ENCODE results near the gene TLE1.
A peak's percentile ranks its signal among the peaks of the same experiment; 100 is the strongest.

TLE1 gene

DNA sequence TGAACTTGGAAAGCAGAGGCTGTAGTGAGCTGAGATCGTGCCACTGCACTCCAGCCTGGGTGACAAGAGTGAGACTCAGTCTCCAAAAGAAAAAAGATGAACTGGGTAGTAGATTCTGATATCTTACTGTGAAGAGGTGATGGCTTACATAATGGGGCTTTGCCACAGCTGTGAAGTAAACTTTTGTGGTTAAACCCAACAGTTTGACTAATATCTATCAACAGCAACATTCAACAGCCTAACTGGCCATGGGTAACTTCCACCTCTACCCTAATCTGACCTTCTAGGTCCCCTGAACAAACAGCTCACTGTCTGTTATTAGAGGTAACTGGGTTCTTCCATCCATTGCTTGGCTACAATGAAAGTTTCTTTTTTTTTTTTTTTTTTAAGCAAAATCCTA, 52.1 kb downstream of the TLE1 start:
- DNase-seq: no peak
- H3K4me3 ChIP-seq (ENCODE audit: insufficient read depth in 1 of 2, low read depth in 1 of 2, low read length in 2 of 2): no peak overlapping the region
- H3K18ac ChIP-seq (ENCODE audit: low read depth in 1 of 2, low read length in 2 of 2): no peak overlapping the region
- no peak overlapping the region for H2BK12ac ChIP-seq (ENCODE audit: low read length in 2 of 2)
- no peak overlapping the region for H3K9ac ChIP-seq (ENCODE audit: low read length)
- no peak overlapping the region for H4K91ac ChIP-seq (ENCODE audit: low read length)
- no peak overlapping the region for H2AFZ ChIP-seq (ENCODE audit: low read depth, low read length)
- no peak overlapping the region for H2BK120ac ChIP-seq (ENCODE audit: low read depth, low read length)
- H3K4me1 ChIP-seq (ENCODE audit: control insufficient read depth, insufficient read depth, low read depth, low read length): peaks cover 6% of the 10 kb centered on the region
- no peak overlapping the region for H2BK15ac ChIP-seq (ENCODE audit: low read depth, poor library complexity, severe bottlenecking)
- no peak overlapping the region for H2AK5ac ChIP-seq (ENCODE audit: low read length, severe bottlenecking)
- WGBS: 100% methylated on average over 1 of the region's 1 CpG
- no peak overlapping the region for H3K23ac ChIP-seq (ENCODE audit: low read length in 2 of 2)
- no peak overlapping the region for H3K4me2 ChIP-seq (ENCODE audit: low read length, poor library complexity, severe bottlenecking)
- no peaks in the 10 kb centered on the region for H3K9me3 ChIP-seq (ENCODE audit: control insufficient read depth, low read length)
- no peak overlapping the region for H4K8ac ChIP-seq (ENCODE audit: low read length)
- H3K27ac ChIP-seq (ENCODE audit: low read length, poor library complexity, severe bottlenecking): no peak overlapping the region
- no peak overlapping the region for H3K14ac ChIP-seq (ENCODE audit: low read length in 2 of 2)
- peaks cover 14% of the 10 kb centered on the region for H3K79me1 ChIP-seq (replicated peaks; ENCODE audit: low read length, poor library complexity, severe bottlenecking)
- H3K36me3 ChIP-seq (ENCODE audit: control insufficient read depth in 1 of 2, insufficient read depth in 2 of 2, low read depth in 1 of 2, low read length in 2 of 2): peaks cover 11 to 14% of the 10 kb centered on the region in 2 experiments
- no peak overlapping the region for H2BK5ac ChIP-seq (ENCODE audit: low read depth, low read length, poor library complexity, severe bottlenecking)
- no peak overlapping the region for H3K4ac ChIP-seq (ENCODE audit: low read depth in 1 of 2, low read length in 2 of 2)
- no peaks in the 10 kb centered on the region for H3K27me3 ChIP-seq (ENCODE audit: control insufficient read depth in 1 of 2, insufficient read depth in 1 of 2, low read length in 2 of 2)

DNA sequence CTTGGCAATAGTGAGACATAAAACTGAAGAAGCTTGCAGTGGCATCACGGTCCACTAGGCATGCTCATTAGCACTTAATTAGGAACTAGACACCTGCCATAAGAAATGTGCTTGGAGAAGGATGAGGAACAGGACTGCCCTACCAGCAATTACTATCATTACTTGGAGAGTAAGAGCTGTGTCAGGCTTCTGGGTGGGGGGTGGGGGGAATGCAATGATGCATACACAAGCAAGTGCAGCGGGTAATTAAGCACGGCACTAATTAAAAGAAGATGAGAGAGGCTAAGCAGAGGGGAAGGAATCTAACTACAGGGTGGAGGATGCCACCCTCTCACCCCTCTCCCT, 53.1 kb downstream of the TLE1 start:
- Histone ChIP-seq H3K9me3 (ENCODE audit: control insufficient read depth, low read length) (no peaks in the 10 kb centered on the region), H2BK5ac (ENCODE audit: low read depth, low read length, poor library complexity, severe bottlenecking) (no peak overlapping the region), H3K4ac (ENCODE audit: low read depth in 1 of 2, low read length in 2 of 2) (no peak overlapping the region), H2BK12ac (ENCODE audit: low read length in 2 of 2) (no peak overlapping the region), H3K23ac (ENCODE audit: low read length in 2 of 2) (no peak overlapping the region), H4K8ac (ENCODE audit: low read length) (no peak overlapping the region), H4K91ac (ENCODE audit: low read length) (no peak overlapping the region), H3K79me1 (replicated peaks; ENCODE audit: low read length, poor library complexity, severe bottlenecking) (peaks cover 13% of the 10 kb centered on the region), H3K4me2 (ENCODE audit: low read length, poor library complexity, severe bottlenecking) (no peak overlapping the region), H2BK120ac (ENCODE audit: low read depth, low read length) (no peak overlapping the region), H3K4me3 (ENCODE audit: insufficient read depth in 1 of 2, low read depth in 1 of 2, low read length in 2 of 2) (peak overlapping the region in 1 of 2 experiments; percentile 29), H2AFZ (ENCODE audit: low read depth, low read length) (no peak overlapping the region), H2AK5ac (ENCODE audit: low read length, severe bottlenecking) (no peak overlapping the region), H3K18ac (ENCODE audit: low read depth in 1 of 2, low read length in 2 of 2) (no peak overlapping the region), H3K27me3 (ENCODE audit: control insufficient read depth in 1 of 2, insufficient read depth in 1 of 2, low read length in 2 of 2) (no peaks in the 10 kb centered on the region), H3K14ac (ENCODE audit: low read length in 2 of 2) (no peak overlapping the region), H3K9ac (ENCODE audit: low read length) (peak overlapping the region; percentile 52), H3K36me3 (ENCODE audit: control insufficient read depth in 1 of 2, insufficient read depth in 2 of 2, low read depth in 1 of 2, low read length in 2 of 2) (peaks cover 11 to 24% of the 10 kb centered on the region in 2 experiments), H3K27ac (ENCODE audit: low read length, poor library complexity, severe bottlenecking) (no peak overlapping the region), H3K4me1 (ENCODE audit: control insufficient read depth, insufficient read depth, low read depth, low read length) (peaks cover 6% of the 10 kb centered on the region), H2BK15ac (ENCODE audit: low read depth, poor library complexity, severe bottlenecking) (no peak overlapping the region)
- no peak for DNase-seq
- 63% methylated on average over 1 of the region's 3 CpGs for WGBS

DNA sequence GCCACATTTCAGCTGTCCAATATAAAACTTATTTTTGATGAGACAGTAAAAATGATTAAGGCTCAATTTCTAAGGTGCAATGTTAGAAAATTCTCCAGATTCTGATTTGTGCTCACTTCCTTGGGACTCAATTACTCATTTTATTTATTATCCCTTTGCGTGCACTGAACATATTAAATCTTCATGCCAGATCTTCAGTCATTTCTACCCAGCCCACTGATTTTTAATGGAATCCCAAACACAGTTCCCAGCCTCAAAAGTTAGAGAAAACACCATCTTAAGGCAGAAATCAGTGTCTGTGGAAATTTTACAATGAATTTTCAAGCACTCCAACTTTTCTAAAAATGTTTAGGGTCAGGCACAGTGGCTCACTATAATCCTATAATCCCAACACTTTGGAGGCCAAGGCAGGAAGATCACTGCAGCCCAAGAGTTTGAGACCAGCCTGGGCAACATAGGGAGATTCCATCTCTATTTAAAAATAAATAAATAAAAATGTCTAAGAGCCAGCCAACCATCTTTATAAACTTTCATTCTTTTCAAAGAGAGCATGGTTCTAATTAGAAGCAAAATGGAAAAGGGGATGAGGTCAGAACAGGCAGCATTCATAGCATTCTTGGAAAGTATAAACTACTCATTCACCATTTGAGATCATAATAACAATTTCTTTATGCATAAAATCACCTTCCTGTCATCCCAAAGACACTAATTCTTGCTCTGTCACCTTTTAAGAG, 53.7 kb downstream of the TLE1 start:
- H3K4me1 ChIP-seq (ENCODE audit: control insufficient read depth, insufficient read depth, low read depth, low read length): peaks cover 5% of the 10 kb centered on the region
- H4K8ac ChIP-seq (ENCODE audit: low read length): no peak overlapping the region
- peaks cover 11 to 29% of the 10 kb centered on the region in 2 experiments for H3K36me3 ChIP-seq (ENCODE audit: control insufficient read depth in 1 of 2, insufficient read depth in 2 of 2, low read depth in 1 of 2, low read length in 2 of 2)
- no peak overlapping the region for H3K4ac ChIP-seq (ENCODE audit: low read depth in 1 of 2, low read length in 2 of 2)
- no peaks in the 10 kb centered on the region for H3K27me3 ChIP-seq (ENCODE audit: control insufficient read depth in 1 of 2, insufficient read depth in 1 of 2, low read length in 2 of 2)
- H3K18ac ChIP-seq (ENCODE audit: low read depth in 1 of 2, low read length in 2 of 2): no peak overlapping the region
- peaks cover 13% of the 10 kb centered on the region for H3K79me1 ChIP-seq (replicated peaks; ENCODE audit: low read length, poor library complexity, severe bottlenecking)
- H3K14ac ChIP-seq (ENCODE audit: low read length in 2 of 2): no peak overlapping the region
- no peak overlapping the region for H3K27ac ChIP-seq (ENCODE audit: low read length, poor library complexity, severe bottlenecking)
- no peak overlapping the region for H3K4me2 ChIP-seq (ENCODE audit: low read length, poor library complexity, severe bottlenecking)
- 50% methylated on average over 1 of the region's 1 CpG for WGBS
- H3K9ac ChIP-seq (ENCODE audit: low read length): peak overlapping the region; percentile 52
- no peak overlapping the region for H2BK5ac ChIP-seq (ENCODE audit: low read depth, low read length, poor library complexity, severe bottlenecking)
- no peak overlapping the region for H2AK5ac ChIP-seq (ENCODE audit: low read length, severe bottlenecking)
- H2AFZ ChIP-seq (ENCODE audit: low read depth, low read length): no peak overlapping the region
- no peak overlapping the region for H2BK120ac ChIP-seq (ENCODE audit: low read depth, low read length)
- H2BK15ac ChIP-seq (ENCODE audit: low read depth, poor library complexity, severe bottlenecking): no peak overlapping the region
- H3K9me3 ChIP-seq (ENCODE audit: control insufficient read depth, low read length): no peaks in the 10 kb centered on the region
- H3K4me3 ChIP-seq (ENCODE audit: insufficient read depth in 1 of 2, low read depth in 1 of 2, low read length in 2 of 2): peak overlapping the region in 1 of 2 experiments; percentile 29
- no peak overlapping the region for H3K23ac ChIP-seq (ENCODE audit: low read length in 2 of 2)
- no peak overlapping the region for H2BK12ac ChIP-seq (ENCODE audit: low read length in 2 of 2)
- peak; percentile 37 for DNase-seq
- H4K91ac ChIP-seq (ENCODE audit: low read length): no peak overlapping the region

DNA sequence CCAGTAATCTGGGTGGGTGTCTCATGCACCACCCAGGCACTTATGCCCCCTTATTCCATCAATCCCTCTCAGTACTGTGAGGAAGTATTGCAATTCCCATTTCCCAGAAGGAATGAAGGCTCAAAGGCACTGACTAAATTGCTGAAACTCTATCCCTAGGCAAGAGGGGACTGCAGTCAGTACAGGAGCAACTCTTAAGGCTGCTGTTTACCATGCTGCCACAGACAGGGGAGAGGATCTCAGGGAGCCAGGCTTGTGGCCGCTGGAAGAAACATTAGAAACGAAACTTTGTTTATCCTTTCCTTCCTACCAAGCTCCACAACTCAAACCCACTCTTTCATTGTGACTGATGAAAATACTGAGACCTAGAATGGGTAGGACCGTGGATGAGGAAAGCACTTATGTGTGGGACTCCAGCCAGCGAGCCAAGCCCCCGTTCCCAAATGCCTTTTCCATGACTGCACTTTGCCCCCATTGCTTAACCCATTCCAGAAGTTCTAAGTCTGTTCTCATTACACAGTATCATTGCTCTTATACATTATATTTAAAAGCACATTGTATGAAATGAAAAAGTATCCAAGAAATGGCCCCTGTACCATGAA, 54.3 kb downstream of the TLE1 start:
- H3K9me3 ChIP-seq (ENCODE audit: control insufficient read depth, low read length): no peaks in the 10 kb centered on the region
- H4K91ac ChIP-seq (ENCODE audit: low read length): no peak overlapping the region
- H3K4ac ChIP-seq (ENCODE audit: low read depth in 1 of 2, low read length in 2 of 2): peak overlapping the region in 1 of 2 experiments; percentile 31
- no peak overlapping the region for H2BK120ac ChIP-seq (ENCODE audit: low read depth, low read length)
- H2AFZ ChIP-seq (ENCODE audit: low read depth, low read length): no peak overlapping the region
- WGBS: 42% methylated on average over 4 of the region's 5 CpGs
- peaks cover 13% of the 10 kb centered on the region for H3K79me1 ChIP-seq (replicated peaks; ENCODE audit: low read length, poor library complexity, severe bottlenecking)
- H3K4me2 ChIP-seq (ENCODE audit: low read length, poor library complexity, severe bottlenecking): no peak overlapping the region
- peak; percentile 78 for DNase-seq
- no peak overlapping the region for H3K14ac ChIP-seq (ENCODE audit: low read length in 2 of 2)
- H3K36me3 ChIP-seq (ENCODE audit: control insufficient read depth in 1 of 2, insufficient read depth in 2 of 2, low read depth in 1 of 2, low read length in 2 of 2): peaks cover 11 to 29% of the 10 kb centered on the region in 2 experiments
- no peaks in the 10 kb centered on the region for H3K27me3 ChIP-seq (ENCODE audit: control insufficient read depth in 1 of 2, insufficient read depth in 1 of 2, low read length in 2 of 2)
- no peak overlapping the region for H3K4me3 ChIP-seq (ENCODE audit: insufficient read depth in 1 of 2, low read depth in 1 of 2, low read length in 2 of 2)
- no peak overlapping the region for H3K9ac ChIP-seq (ENCODE audit: low read length)
- no peak overlapping the region for H4K8ac ChIP-seq (ENCODE audit: low read length)
- no peak overlapping the region for H2AK5ac ChIP-seq (ENCODE audit: low read length, severe bottlenecking)
- no peak overlapping the region for H3K23ac ChIP-seq (ENCODE audit: low read length in 2 of 2)
- H2BK12ac ChIP-seq (ENCODE audit: low read length in 2 of 2): no peak overlapping the region
- no peak overlapping the region for H3K18ac ChIP-seq (ENCODE audit: low read depth in 1 of 2, low read length in 2 of 2)
- H3K27ac ChIP-seq (ENCODE audit: low read length, poor library complexity, severe bottlenecking): no peak overlapping the region
- H2BK5ac ChIP-seq (ENCODE audit: low read depth, low read length, poor library complexity, severe bottlenecking): no peak overlapping the region
- no peak overlapping the region for H2BK15ac ChIP-seq (ENCODE audit: low read depth, poor library complexity, severe bottlenecking)
- peaks cover 4% of the 10 kb centered on the region for H3K4me1 ChIP-seq (ENCODE audit: control insufficient read depth, insufficient read depth, low read depth, low read length)

Data from mesenchymal stem cell (in vitro differentiated cells and primary cell).